Measurements from ENCODE around the gene TPRX1. TPM values are rescaled to one million over a fixed set of nuclear protein-coding genes. Genes with fewer than 3 reads are reported as not detected.
A peak's percentile ranks its signal among the peaks of the same experiment; 100 is the strongest.
"Not testable (repeated sequence)": the region's sequence is repeated elsewhere in the genome, so short reads cannot be mapped to it uniquely, and the experiment has no call there.

Gene TPRX1
- not detected for total RNA-seq
- total RNA-seq, result 0 reads per million in 2 donors

- H3K36me3 Mint-ChIP-seq (ENCODE audit: low read depth); DNase-seq; H3K9me3 ChIP-seq (ENCODE audit: control insufficient read depth, low read length, poor library complexity, severe bottlenecking); H3K4me3 Mint-ChIP-seq; ATAC-seq; H3K27ac Mint-ChIP-seq; H3K27me3 Mint-ChIP-seq; H3K4me1 Mint-ChIP-seq: not testable (repeated sequence)
These were observed at the start of gene TPRX1 for GRCh38 chr19:47804451-47804850. Gene TPRX1, minus strand, starts transcription at chr19:47804551. Its CDS starts 12 bp downstream, at chr19:47804539.

GRCh38 chr19:47853003-47853402 is 48.7 kb upstream of the TPRX1 start:
- Mint-ChIP-seq H3K4me1 (peaks cover 12% of the 10 kb centered on the region), H3K27ac (peak overlapping the region; percentile 60), H3K36me3 (ENCODE audit: low read depth) (peaks cover 3% of the 10 kb centered on the region), H3K27me3 (peaks cover 56% of the 10 kb centered on the region), H3K4me3 (peak overlapping the region; percentile 64)
- H3K9me3 ChIP-seq (ENCODE audit: control insufficient read depth, low read length, poor library complexity, severe bottlenecking), result no peaks in the 10 kb centered on the region
- ATAC-seq, result no peak
- DNase-seq, result no peak

GRCh38 chr19:47848823-47849473 is 44.6 kb upstream of the TPRX1 start:
- Mint-ChIP-seq H3K27ac (peak overlapping the region; percentile 87), H3K4me1 (peaks cover 12% of the 10 kb centered on the region), H3K36me3 (ENCODE audit: low read depth) (peaks cover 5% of the 10 kb centered on the region), H3K27me3 (peaks cover 58% of the 10 kb centered on the region), H3K4me3 (peak overlapping the region; percentile 80)
- no peaks in the 10 kb centered on the region for H3K9me3 ChIP-seq (ENCODE audit: control insufficient read depth, low read length, poor library complexity, severe bottlenecking)
- ATAC-seq (no peak), DNase-seq (no peak)

- Mint-ChIP-seq H3K4me3 (peak overlapping the region; percentile 34), H3K4me1 (peaks cover 14% of the 10 kb centered on the region), H3K36me3 (ENCODE audit: low read depth) (peaks cover 6% of the 10 kb centered on the region), H3K27ac (peak overlapping the region; percentile 87), H3K27me3 (peaks cover 56% of the 10 kb centered on the region)
- ATAC-seq, result no peak
- no peak for DNase-seq
- no peaks in the 10 kb centered on the region for H3K9me3 ChIP-seq (ENCODE audit: control insufficient read depth, low read length, poor library complexity, severe bottlenecking)
These were observed 44.1 kb upstream of the TPRX1 start for GRCh38 chr19:47848425-47848822.

DNA sequence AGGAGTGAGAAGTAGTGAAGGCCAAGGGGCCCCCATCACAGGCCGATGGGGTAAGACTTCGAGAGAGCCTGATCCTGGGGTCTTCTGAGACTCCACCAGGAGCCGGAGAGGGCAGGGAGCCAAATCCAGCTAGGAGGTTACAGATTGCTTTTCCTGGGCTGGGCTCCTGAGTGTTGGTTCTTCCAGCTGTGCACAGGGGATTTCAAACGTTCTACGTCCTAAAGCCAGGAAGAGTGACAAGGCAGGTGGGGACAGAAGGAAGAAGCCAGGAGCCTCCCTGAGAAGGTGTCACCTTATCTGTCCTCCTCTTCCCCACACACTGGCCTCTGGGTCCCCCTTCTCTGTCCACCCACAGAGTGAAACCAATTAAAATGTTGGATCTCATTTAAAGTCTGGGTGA is 38.6 kb upstream of the TPRX1 start:
- no peaks in the 10 kb centered on the region for H3K9me3 ChIP-seq (ENCODE audit: control insufficient read depth, low read length, poor library complexity, severe bottlenecking)
- H3K4me1 Mint-ChIP-seq, result peaks cover 8% of the 10 kb centered on the region
- peaks cover 3% of the 10 kb centered on the region for H3K36me3 Mint-ChIP-seq (ENCODE audit: low read depth)
- no peak overlapping the region for H3K4me3 Mint-ChIP-seq
- ATAC-seq (no peak), DNase-seq (no peak)
- H3K27ac Mint-ChIP-seq, result no peak overlapping the region
- H3K27me3 Mint-ChIP-seq, result peaks cover 41% of the 10 kb centered on the region

DNA sequence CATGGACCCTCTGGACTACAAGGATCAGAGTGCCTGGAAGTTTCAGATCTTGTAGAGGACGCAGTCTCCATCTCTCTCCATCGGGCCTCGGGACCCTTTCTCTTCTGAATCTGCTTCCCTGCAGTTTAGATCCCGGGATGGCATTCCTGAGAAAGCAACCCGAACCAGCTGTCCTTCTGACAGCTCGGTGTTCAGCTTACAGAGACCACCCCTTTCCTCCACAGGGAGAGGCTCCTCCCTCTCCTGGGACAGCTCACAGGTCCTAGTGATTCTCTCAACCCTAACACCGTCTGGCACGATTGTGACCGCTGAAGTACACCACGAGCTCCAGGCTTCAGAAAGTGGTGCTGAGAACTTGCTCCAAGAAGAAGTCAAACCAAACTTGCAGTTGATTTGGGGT is 35.6 kb upstream of the TPRX1 start:
- no peak for ATAC-seq
- H3K4me1 Mint-ChIP-seq, result peaks cover 8% of the 10 kb centered on the region
- H3K36me3 Mint-ChIP-seq (ENCODE audit: low read depth), result peaks cover 3% of the 10 kb centered on the region
- no peak overlapping the region for H3K27ac Mint-ChIP-seq
- DNase-seq, result no peak
- peaks cover 31% of the 10 kb centered on the region for H3K27me3 Mint-ChIP-seq
- no peak overlapping the region for H3K4me3 Mint-ChIP-seq
- H3K9me3 ChIP-seq (ENCODE audit: control insufficient read depth, low read length, poor library complexity, severe bottlenecking), result no peaks in the 10 kb centered on the region

DNA sequence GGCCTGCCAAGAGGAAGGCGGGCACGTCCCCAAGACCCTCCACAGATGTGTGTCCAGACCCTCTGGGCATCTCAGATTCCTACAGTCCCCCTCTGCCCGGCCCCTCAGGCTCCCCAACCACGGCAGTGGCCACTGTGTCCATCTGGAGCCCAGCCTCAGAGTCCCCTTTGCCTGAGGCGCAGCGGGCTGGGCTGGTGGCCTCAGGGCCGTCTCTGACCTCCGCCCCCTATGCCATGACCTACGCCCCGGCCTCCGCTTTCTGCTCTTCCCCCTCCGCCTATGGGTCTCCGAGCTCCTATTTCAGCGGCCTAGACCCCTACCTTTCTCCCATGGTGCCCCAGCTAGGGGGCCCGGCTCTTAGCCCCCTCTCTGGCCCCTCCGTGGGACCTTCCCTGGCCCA is 35.1 kb upstream of the TPRX1 start:
- no peak for ATAC-seq
- peaks cover 27% of the 10 kb centered on the region for H3K27me3 Mint-ChIP-seq
- no peaks in the 10 kb centered on the region for H3K9me3 ChIP-seq (ENCODE audit: control insufficient read depth, low read length, poor library complexity, severe bottlenecking)
- no peak overlapping the region for H3K27ac Mint-ChIP-seq
- no peak for DNase-seq
- H3K36me3 Mint-ChIP-seq (ENCODE audit: low read depth), result peaks cover 3% of the 10 kb centered on the region
- no peak overlapping the region for H3K4me3 Mint-ChIP-seq
- peaks cover 8% of the 10 kb centered on the region for H3K4me1 Mint-ChIP-seq

DNA sequence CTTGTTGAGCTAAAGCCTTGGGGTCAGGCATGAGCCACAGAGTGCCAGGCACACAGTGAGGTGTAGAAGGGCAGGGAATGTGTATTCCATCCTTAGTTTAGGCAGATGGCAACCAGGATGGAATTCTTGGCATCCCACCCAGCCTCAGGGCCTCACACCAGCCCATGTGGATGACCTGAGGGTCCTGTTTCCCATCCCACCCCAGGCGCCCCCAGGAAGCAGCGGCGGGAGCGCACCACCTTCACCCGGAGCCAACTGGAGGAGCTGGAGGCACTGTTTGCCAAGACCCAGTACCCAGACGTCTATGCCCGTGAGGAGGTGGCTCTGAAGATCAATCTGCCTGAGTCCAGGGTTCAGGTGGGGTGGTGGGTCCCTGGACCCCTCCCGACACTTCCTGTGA is 31.7 kb upstream of the TPRX1 start:
- no peak overlapping the region for H3K27ac Mint-ChIP-seq
- H3K27me3 Mint-ChIP-seq, result peaks cover 13% of the 10 kb centered on the region
- ATAC-seq (no peak), DNase-seq (no peak)
- no peaks in the 10 kb centered on the region for H3K9me3 ChIP-seq (ENCODE audit: control insufficient read depth, low read length, poor library complexity, severe bottlenecking)
- H3K4me1 Mint-ChIP-seq, result no peaks in the 10 kb centered on the region
- no peak overlapping the region for H3K4me3 Mint-ChIP-seq
- no peaks in the 10 kb centered on the region for H3K36me3 Mint-ChIP-seq (ENCODE audit: low read depth)

DNA sequence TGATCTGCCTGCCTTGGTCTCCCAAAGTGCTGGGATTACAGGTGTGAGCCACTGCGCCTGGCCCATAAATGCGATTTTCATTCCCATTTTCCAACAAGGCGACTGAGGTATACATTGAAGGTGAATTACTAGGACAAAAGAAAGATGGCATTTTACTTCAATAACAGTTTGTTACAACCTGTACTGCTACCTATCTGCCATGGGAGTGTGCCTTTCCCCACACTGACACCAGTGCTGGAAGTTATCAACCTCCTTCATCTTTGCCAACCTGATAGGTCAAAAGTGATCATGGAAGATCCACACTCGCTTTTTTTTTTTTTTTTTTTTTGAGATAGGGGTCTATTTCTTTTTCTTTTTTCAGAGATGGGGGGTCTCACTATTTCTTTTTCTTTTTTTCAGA is 28.4 kb upstream of the TPRX1 start:
- no peak overlapping the region for H3K27ac Mint-ChIP-seq
- no peak overlapping the region for H3K4me3 Mint-ChIP-seq
- peaks cover 3% of the 10 kb centered on the region for H3K36me3 Mint-ChIP-seq (ENCODE audit: low read depth)
- DNase-seq (no peak), ATAC-seq (no peak)
- H3K27me3 Mint-ChIP-seq, result peaks cover 19% of the 10 kb centered on the region
- no peaks in the 10 kb centered on the region for H3K9me3 ChIP-seq (ENCODE audit: control insufficient read depth, low read length, poor library complexity, severe bottlenecking)
- no peaks in the 10 kb centered on the region for H3K4me1 Mint-ChIP-seq

GRCh38 chr19:47826800-47827199 is 22.4 kb upstream of the TPRX1 start:
- H3K4me1 Mint-ChIP-seq, result peaks cover under 1% of the 10 kb centered on the region

GRCh38 chr19:47824396-47824795 is 20.0 kb upstream of the TPRX1 start:
- H3K4me3 Mint-ChIP-seq, result no peak overlapping the region
- peaks cover 15% of the 10 kb centered on the region for H3K36me3 Mint-ChIP-seq (ENCODE audit: low read depth)
- peaks cover 11% of the 10 kb centered on the region for H3K4me1 Mint-ChIP-seq
- no peak for ATAC-seq
- no peak overlapping the region for H3K27ac Mint-ChIP-seq
- H3K27me3 Mint-ChIP-seq, result peaks cover 43% of the 10 kb centered on the region
- no peak for DNase-seq
- H3K9me3 ChIP-seq (ENCODE audit: control insufficient read depth, low read length, poor library complexity, severe bottlenecking), result no peaks in the 10 kb centered on the region

More at GRCh38 chr19:47826800-47827199, 22.4 kb upstream of the TPRX1 start:
- Mint-ChIP-seq H3K27me3 (peaks cover 19% of the 10 kb centered on the region), H3K36me3 (ENCODE audit: low read depth) (peaks cover 5% of the 10 kb centered on the region), H3K4me3 (no peak overlapping the region), H3K27ac (no peak overlapping the region)
- DNase-seq, result no peak
- no peaks in the 10 kb centered on the region for H3K9me3 ChIP-seq (ENCODE audit: control insufficient read depth, low read length, poor library complexity, severe bottlenecking)
- no peak for ATAC-seq

GRCh38 chr19:47821460-47822020 is 17.2 kb upstream of the TPRX1 start, which contains the start of gene CRX:
Gene CRX, plus strand, starts transcription at chr19:47821937. Its CDS starts 12,507 bp downstream, at chr19:47834444.
- ATAC-seq (no peak), DNase-seq (no peak)
- Mint-ChIP-seq H3K36me3 (ENCODE audit: low read depth) (peaks cover 14% of the 10 kb centered on the region), H3K27ac (peak within 1 kb of the TSS; percentile 81), H3K4me1 (peaks cover 11% of the 10 kb centered on the region), H3K27me3 (peaks cover 59% of the 10 kb centered on the region), H3K4me3 (peak within 1 kb of the TSS; percentile 5)
- H3K9me3 ChIP-seq (ENCODE audit: control insufficient read depth, low read length, poor library complexity, severe bottlenecking), result no peaks in the 10 kb centered on the region

DNA sequence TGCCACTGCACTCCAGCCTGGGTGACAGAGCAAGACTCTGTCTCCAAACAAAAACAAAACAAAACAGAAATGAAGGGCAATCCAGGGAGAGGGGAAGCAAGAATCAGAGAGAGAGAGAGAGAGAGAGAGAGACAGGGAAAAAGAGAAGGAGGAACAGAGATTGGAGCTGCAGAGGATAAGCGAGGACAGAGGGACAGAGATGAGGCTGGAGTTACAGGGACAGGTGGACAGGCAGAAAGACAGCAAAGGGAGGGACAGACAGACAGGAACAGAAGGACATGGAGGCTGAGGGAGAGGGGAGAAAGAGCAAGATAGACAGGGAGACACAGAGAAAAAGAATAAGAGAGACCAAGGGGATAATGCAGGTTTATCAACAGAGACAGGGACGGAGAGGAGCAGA is 16.1 kb upstream of the TPRX1 start:
- Mint-ChIP-seq H3K27ac (peak overlapping the region; percentile 81), H3K27me3 (peaks cover 59% of the 10 kb centered on the region), H3K4me1 (peaks cover 11% of the 10 kb centered on the region), H3K4me3 (peak overlapping the region; percentile 33), H3K36me3 (ENCODE audit: low read depth) (peaks cover 14% of the 10 kb centered on the region)
- H3K9me3 ChIP-seq (ENCODE audit: control insufficient read depth, low read length, poor library complexity, severe bottlenecking), result no peaks in the 10 kb centered on the region
- ATAC-seq, result no peak
- no peak for DNase-seq

GRCh38 chr19:47819858-47820257 is 15.5 kb upstream of the TPRX1 start:
- Mint-ChIP-seq H3K4me1 (peaks cover 11% of the 10 kb centered on the region), H3K36me3 (ENCODE audit: low read depth) (peaks cover 14% of the 10 kb centered on the region), H3K4me3 (no peak overlapping the region), H3K27ac (peak overlapping the region; percentile 81), H3K27me3 (peaks cover 59% of the 10 kb centered on the region)
- no peak for ATAC-seq
- no peak for DNase-seq
- H3K9me3 ChIP-seq (ENCODE audit: control insufficient read depth, low read length, poor library complexity, severe bottlenecking), result no peaks in the 10 kb centered on the region

Data from T-helper 17 cell (primary cell).